Measurements from ENCODE around the gene EREG. TPM values are rescaled to one million over a fixed set of nuclear protein-coding genes. Genes with fewer than 3 reads are reported as not detected.
A peak's percentile ranks its signal among the peaks of the same experiment; 100 is the strongest.

EREG gene
- total RNA-seq, 3 donors from 2014 or later, result 0.80 to 7.6 (median 3.3) TPM

- H3K4me3 ChIP-seq, result no peak overlapping the region
- intact Hi-C loops (cut with DNase I; ENCODE audit: low total_unique reads), result no loop called here
- H3K9me3 ChIP-seq, result no peaks in the 10 kb centered on the region
- H3K27ac ChIP-seq, result no peak overlapping the region
- H3K4me1 ChIP-seq, result no peaks in the 10 kb centered on the region
- no peaks in the 10 kb centered on the region for H3K27me3 ChIP-seq
- DNase-seq (ENCODE audit: low spot score in 2 of 2), result no peak
- TF ChIP-seq, protein P1, sequence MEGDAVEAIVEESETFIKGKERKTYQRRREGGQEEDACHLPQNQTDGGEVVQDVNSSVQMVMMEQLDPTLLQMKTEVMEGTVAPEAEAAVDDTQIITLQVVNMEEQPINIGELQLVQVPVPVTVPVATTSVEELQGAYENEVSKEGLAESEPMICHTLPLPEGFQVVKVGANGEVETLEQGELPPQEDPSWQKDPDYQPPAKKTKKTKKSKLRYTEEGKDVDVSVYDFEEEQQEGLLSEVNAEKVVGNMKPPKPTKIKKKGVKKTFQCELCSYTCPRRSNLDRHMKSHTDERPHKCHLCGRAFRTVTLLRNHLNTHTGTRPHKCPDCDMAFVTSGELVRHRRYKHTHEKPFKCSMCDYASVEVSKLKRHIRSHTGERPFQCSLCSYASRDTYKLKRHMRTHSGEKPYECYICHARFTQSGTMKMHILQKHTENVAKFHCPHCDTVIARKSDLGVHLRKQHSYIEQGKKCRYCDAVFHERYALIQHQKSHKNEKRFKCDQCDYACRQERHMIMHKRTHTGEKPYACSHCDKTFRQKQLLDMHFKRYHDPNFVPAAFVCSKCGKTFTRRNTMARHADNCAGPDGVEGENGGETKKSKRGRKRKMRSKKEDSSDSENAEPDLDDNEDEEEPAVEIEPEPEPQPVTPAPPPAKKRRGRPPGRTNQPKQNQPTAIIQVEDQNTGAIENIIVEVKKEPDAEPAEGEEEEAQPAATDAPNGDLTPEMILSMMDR (IDR thresholded peaks at IDR 0.05), result no peak
- TF ChIP-seq POLR2AphosphoS5 (IDR thresholded peaks at IDR 0.05) (no peak), POLR2A (IDR thresholded peaks at IDR 0.05) (no peak)
- H3K36me3 ChIP-seq, result no peaks in the 10 kb centered on the region
Measured at GRCh38 chr4:74319470-74319869, 45.5 kb upstream of the EREG start.

- Histone ChIP-seq H3K27me3 (no peaks in the 10 kb centered on the region), H3K9me3 (no peaks in the 10 kb centered on the region), H3K36me3 (no peaks in the 10 kb centered on the region), H3K4me3 (no peak overlapping the region), H3K27ac (no peak overlapping the region), H3K4me1 (no peaks in the 10 kb centered on the region)
- no peak for TF ChIP-seq POLR2A (IDR thresholded peaks at IDR 0.05)
- TF ChIP-seq, protein P1 (IDR thresholded peaks at IDR 0.05), result peak in 2 of 3 donors; percentile 41 to 63
- peak in 1 of 2 donors; percentile 55 for DNase-seq (ENCODE audit: low spot score in 2 of 2)
- intact Hi-C loops (cut with DNase I; ENCODE audit: low total_unique reads), result no loop called here
Measured at GRCh38 chr4:74320559-74321118, 44.3 kb upstream of the EREG start.

GRCh38 chr4:74322301-74322700, 42.6 kb upstream of the EREG start:
- DNase-seq (ENCODE audit: low spot score in 2 of 2), result no peak
- intact Hi-C loops (cut with DNase I; ENCODE audit: low total_unique reads), result no loop called here
- Histone ChIP-seq H3K27me3 (no peaks in the 10 kb centered on the region), H3K27ac (no peak overlapping the region), H3K36me3 (no peaks in the 10 kb centered on the region), H3K9me3 (no peaks in the 10 kb centered on the region), H3K4me3 (no peak overlapping the region), H3K4me1 (no peaks in the 10 kb centered on the region)
- TF ChIP-seq POLR2A (IDR thresholded peaks at IDR 0.05), result no peak
- TF ChIP-seq, protein P1 (IDR thresholded peaks at IDR 0.05), result no peak
- no peak for TF ChIP-seq POLR2AphosphoS5 (IDR thresholded peaks at IDR 0.05)

- H3K4me1 ChIP-seq, result no peaks in the 10 kb centered on the region
- no peaks in the 10 kb centered on the region for H3K27me3 ChIP-seq
- DNase-seq (ENCODE audit: low spot score in 2 of 2), result no peak
- no peaks in the 10 kb centered on the region for H3K9me3 ChIP-seq
- H3K27ac ChIP-seq, result no peak overlapping the region
- intact Hi-C loops (cut with DNase I; ENCODE audit: low total_unique reads), result no loop called here
- no peak overlapping the region for H3K4me3 ChIP-seq
- TF ChIP-seq, protein P1 (IDR thresholded peaks at IDR 0.05), result no peak
- TF ChIP-seq POLR2A (IDR thresholded peaks at IDR 0.05) (no peak), POLR2AphosphoS5 (IDR thresholded peaks at IDR 0.05) (no peak)
- H3K36me3 ChIP-seq, result no peaks in the 10 kb centered on the region
Measured at GRCh38 chr4:74323663-74324062, 41.3 kb upstream of the EREG start.

DNA sequence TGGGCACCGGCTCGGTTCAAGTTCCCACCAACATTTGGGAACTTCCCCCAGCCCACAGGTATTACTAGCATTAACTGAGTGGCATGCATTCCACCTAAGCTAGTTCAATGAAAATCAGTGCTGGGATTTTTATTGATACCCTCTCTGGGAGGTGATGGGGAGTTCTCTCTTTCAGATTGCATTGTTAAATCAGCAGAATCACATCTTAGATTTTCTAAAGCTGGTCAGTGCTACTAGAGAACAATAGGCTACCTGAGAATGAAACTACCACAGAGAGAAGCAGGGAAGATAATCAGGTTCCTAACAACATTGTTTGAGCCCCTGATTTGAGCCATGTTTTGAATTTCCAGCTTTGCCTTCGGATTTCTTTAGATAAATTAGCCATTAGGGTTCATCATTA, 40.7 kb upstream of the EREG start:
- H3K36me3 ChIP-seq, result no peaks in the 10 kb centered on the region
- no peaks in the 10 kb centered on the region for H3K4me1 ChIP-seq
- H3K27me3 ChIP-seq, result no peaks in the 10 kb centered on the region
- no peak for DNase-seq (ENCODE audit: low spot score in 2 of 2)
- TF ChIP-seq, protein P1 (IDR thresholded peaks at IDR 0.05), result no peak
- TF ChIP-seq POLR2AphosphoS5 (IDR thresholded peaks at IDR 0.05), result no peak
- no peak overlapping the region for H3K27ac ChIP-seq
- no peak overlapping the region for H3K4me3 ChIP-seq
- H3K9me3 ChIP-seq, result no peaks in the 10 kb centered on the region
- intact Hi-C loops (cut with DNase I; ENCODE audit: low total_unique reads), result no loop called here
